Ammon's horn (tissue), 1 donor: ENCODE results near the gene EOMES.
A peak's percentile ranks its signal among the peaks of the same experiment; 100 is the strongest.

ENCODE experiments used
- DNase-seq: peaks from one replicate; pipeline ENCODE4 v3.0.0-alpha.2; 2016; ENCODE audit warnings: low spot score

The EOMES gene

GRCh38 chr3:27680517-27681246 lies 41.4 kb downstream of the EOMES start:
- DNase-seq = no peak

- no peak for DNase-seq
Measured at GRCh38 chr3:27679691-27680090, 42.4 kb downstream of the EOMES start.

DNA sequence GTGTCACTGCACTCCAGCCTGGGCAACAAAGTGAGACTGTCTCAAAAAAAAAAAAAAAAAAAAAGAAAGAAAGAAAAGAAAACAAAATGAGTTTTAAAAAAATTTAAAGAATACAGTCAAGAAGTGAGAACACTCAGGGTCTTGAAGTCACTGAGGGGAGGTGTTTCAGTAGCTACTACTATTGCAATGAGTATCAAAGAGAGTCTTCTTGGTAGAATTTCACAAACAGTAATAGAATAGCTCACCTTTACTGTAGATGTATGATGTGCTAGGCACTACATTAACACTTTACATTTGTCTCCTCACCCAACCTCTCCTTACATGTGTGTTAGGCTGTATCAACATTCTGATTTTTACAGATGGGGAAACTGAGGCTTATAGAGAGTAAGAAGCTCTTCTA lies 43.9 kb downstream of the EOMES start:
- no peak for DNase-seq

DNA sequence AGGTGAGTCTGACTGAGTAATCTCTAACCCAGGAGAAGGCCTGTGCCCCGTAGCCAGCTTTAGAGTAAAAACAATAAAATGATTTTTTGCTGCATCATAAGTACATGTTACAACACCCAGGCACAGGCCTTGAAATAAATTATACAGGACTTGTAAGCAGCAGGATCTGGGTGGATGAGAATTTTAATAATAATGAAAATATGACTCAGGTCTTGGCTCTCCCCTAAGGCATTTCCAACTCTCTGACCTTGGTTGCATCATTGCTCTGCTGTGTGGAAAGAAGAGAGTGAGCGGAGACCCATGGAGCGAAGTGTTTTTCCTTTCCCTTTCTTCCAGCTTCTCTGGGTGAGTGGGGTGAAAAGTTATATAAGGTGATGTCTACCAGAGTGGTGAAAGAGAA lies 44.6 kb downstream of the EOMES start:
- no peak for DNase-seq

GRCh38 chr3:27675287-27675686 lies 46.8 kb downstream of the EOMES start:
- DNase-seq = peak; percentile 43

GRCh38 chr3:27673701-27674100 lies 48.4 kb downstream of the EOMES start:
- no peak for DNase-seq

GRCh38 chr3:27671101-27671500 lies 51.0 kb downstream of the EOMES start:
- no peak for DNase-seq

DNA sequence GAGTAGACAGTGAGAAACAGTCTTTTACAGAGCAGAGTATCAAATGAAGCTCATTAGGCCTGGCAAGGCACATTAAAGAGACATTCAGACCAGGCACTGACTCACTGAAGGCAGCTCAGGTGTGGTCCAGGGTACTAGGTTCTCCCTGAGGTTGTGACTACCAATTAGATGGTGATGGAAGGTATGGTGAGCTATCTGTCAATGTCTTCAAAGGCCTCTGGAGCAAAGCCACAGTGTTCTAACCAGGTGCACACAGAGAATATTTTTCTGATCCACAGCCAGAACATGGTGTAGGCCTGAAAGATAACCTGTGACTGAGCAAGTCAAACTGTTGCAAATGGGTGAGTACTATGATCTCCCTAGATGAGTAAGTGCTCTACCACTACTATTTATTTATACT lies 51.5 kb downstream of the EOMES start:
- DNase-seq = no peak

DNA sequence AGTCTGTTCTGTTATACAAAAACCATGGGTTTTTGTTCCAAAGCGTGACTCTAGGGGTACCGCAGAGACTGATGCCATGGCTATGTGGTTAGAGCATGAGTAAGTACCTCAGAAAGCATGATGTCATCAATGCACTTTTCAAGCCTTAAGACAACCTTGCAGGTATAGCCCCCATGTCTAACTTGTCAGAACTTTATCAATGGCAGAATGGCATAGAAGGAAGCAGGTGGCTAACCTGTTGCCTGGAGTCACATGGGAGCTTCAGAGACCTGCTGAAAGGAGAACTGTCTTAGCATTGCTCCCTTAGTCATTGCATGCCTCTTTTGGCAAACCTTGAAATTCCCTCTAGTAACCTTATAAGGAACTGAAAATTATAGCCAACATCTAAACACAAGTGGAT lies 52.5 kb downstream of the EOMES start:
- DNase-seq = no peak

DNA sequence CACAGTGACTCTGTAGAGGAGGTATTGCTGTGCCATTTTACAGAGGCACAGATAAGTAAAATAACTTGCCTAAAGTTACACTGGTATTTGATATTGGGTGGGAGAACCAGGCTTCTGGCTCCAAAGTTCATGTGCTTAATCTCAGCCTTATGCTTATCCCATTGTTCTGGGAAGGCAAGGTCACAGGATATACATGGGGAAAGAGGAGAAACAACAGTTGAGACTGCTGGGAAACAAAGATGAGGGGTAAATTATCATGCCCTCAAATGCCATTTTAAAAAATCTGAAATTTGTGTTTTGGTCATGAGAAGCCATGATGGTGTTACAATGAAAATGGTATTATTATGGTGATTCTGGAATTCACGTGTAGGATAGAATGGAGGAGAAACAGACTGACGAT lies 54.4 kb downstream of the EOMES start:
- DNase-seq = no peak

GRCh38 chr3:27666708-27667107 lies 55.4 kb downstream of the EOMES start:
- peak; percentile 92 for DNase-seq

- no peak for DNase-seq
Measured at GRCh38 chr3:27666272-27666671, 55.9 kb downstream of the EOMES start.
